SK-N-SH treated with all-trans-retinoic acid at 6 μM for 48 hours (cell line): Measurements from ENCODE around the gene C3orf22.

Source experiments
- ISL1 ChIP-seq: fragments of 250-450 bp; sonication (Bioruptor Pico); IDR thresholded peaks from 2 replicates; pipeline ENCODE4 v2.1.2; 2022; ENCODE audit warnings: mild to moderate bottlenecking, moderate library complexity
- RARB ChIP-seq: fragments of 250-450 bp; sonication (Bioruptor Pico); IDR thresholded peaks from 2 replicates; pipeline ENCODE4 v1.8.0; 2021; ENCODE audit warnings: mild to moderate bottlenecking, moderate library complexity
- TF ChIP-seq, protein P1 (sequence below): fragments of 250-450 bp; sonication (Bioruptor Pico); IDR thresholded peaks from 2 replicates; pipeline ENCODE4 v1.5.0; 2020; ENCODE audit warnings: mild to moderate bottlenecking, moderate library complexity

DNA sequence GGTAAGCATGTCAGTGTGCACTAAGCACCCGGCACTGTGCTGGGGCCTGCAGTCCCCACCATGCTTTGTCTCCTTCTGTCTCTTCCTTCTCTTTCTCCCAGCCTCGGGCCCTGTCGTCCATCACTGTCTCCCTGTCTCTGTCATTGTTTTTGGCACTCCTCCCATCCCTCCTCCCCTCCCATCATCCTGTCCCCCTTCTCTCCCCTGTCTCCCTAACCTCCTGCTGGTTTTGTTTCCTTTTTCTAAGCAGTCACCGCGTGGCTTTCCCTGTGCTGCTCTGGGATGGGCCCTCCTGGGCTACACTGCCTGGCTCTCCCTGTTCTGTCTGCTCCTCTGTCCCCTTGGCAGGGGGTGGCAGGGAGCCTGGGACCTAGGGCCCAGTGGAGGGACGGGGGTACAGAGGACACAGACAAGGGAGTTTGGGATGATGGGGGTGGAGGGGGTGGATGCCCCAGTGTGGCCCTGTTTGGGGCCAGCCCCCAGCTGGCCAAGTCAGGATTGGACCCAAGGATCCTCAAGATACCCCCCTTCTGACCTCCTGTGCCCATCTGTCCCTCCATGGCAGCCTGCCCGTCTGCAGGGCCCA lies 29.1 kb downstream of the C3orf22 start:
- TF ChIP-seq, protein P1, sequence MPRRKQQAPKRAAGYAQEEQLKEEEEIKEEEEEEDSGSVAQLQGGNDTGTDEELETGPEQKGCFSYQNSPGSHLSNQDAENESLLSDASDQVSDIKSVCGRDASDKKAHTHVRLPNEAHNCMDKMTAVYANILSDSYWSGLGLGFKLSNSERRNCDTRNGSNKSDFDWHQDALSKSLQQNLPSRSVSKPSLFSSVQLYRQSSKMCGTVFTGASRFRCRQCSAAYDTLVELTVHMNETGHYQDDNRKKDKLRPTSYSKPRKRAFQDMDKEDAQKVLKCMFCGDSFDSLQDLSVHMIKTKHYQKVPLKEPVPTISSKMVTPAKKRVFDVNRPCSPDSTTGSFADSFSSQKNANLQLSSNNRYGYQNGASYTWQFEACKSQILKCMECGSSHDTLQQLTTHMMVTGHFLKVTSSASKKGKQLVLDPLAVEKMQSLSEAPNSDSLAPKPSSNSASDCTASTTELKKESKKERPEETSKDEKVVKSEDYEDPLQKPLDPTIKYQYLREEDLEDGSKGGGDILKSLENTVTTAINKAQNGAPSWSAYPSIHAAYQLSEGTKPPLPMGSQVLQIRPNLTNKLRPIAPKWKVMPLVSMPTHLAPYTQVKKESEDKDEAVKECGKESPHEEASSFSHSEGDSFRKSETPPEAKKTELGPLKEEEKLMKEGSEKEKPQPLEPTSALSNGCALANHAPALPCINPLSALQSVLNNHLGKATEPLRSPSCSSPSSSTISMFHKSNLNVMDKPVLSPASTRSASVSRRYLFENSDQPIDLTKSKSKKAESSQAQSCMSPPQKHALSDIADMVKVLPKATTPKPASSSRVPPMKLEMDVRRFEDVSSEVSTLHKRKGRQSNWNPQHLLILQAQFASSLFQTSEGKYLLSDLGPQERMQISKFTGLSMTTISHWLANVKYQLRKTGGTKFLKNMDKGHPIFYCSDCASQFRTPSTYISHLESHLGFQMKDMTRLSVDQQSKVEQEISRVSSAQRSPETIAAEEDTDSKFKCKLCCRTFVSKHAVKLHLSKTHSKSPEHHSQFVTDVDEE (CRISPR knock-in tag) = no peak
- TF ChIP-seq RARB (CRISPR knock-in tag) (no peak), ISL1 (CRISPR knock-in tag) (no peak)
